Panc1 (cell line): ENCODE results near the gene PTGDS.

Experiments used
- CTCF ChIP-seq: fragments of 450-650 bp; IDR thresholded peaks from 2 replicates; pipeline ENCODE4 v1.5.1; 2017; ENCODE audit warnings: mild to moderate bottlenecking
- REST ChIP-seq, 2 experiments: IDR thresholded peaks; 2 replicates each; pipeline ENCODE4 v1.6.1; 2011 to 2012; ENCODE audit warnings: low read depth in 2 of 2, control low read depth in 1 of 2, low read length in 1 of 2, mild to moderate bottlenecking in 1 of 2, moderate library complexity in 1 of 2; ENCODE audit not compliant: insufficient read depth in 1 of 2

- TF ChIP-seq REST (IDR thresholded peaks at IDR 0.05; ENCODE audit: insufficient read depth in 1 of 2, low read depth in 2 of 2, low read length in 1 of 2), result no peak
- no peak for TF ChIP-seq CTCF
Measured at GRCh38 chr9:137016436-137016835, 39.1 kb downstream of the PTGDS start.
